Dendritic cell treated with granulocyte-macrophage colony-stimulating factor and Interleukin-4, amounts not matched to agents 40 ng/mL and 50 ng/mL, for 4 days (primary cell): ENCODE measurements around the gene ZFP37.
"Not testable (repeated sequence)": the region's sequence is repeated elsewhere in the genome, so short reads cannot be mapped to it uniquely, and the experiment has no call there.

Experiments used
- H3K27ac Mint-ChIP-seq: one replicate; pipeline ENCODE4 v1.8.0; 2022; ENCODE audit warnings: mild to moderate bottlenecking, mixed read lengths
- H3K27me3 Mint-ChIP-seq: one replicate; pipeline ENCODE4 v1.8.0; 2022; ENCODE audit warnings: mild to moderate bottlenecking, mixed read lengths
- H3K36me3 Mint-ChIP-seq: one replicate; pipeline ENCODE4 v1.8.0; 2022; ENCODE audit warnings: low read depth, mixed read lengths
- H3K4me1 Mint-ChIP-seq: one replicate; pipeline ENCODE4 v1.8.0; 2022; ENCODE audit warnings: low read depth, mixed read lengths
- H3K4me3 Mint-ChIP-seq: one replicate; pipeline ENCODE4 v1.8.0; 2022; ENCODE audit warnings: mild to moderate bottlenecking, moderate library complexity, mixed read lengths
- H3K9me3 Mint-ChIP-seq: one replicate; pipeline ENCODE4 v1.8.0; 2022; ENCODE audit warnings: mixed read lengths
- intact Hi-C: fragments of 100-400 bp; cut with micrococcal nuclease; formaldehyde crosslinking; loops from one replicate; pipeline ENCODE4 v1.15.0; 2022

The ZFP37 gene

GRCh38 chr9:113056191-113057106 lies at the start of gene ZFP37:
TSS of gene ZFP37 (minus strand) at chr9:113056724. CDS start at chr9:113056688, 36 bp downstream.
- H3K36me3 Mint-ChIP-seq: no peaks in the 10 kb centered on the region
- H3K9me3 Mint-ChIP-seq: peaks cover 15% of the 10 kb centered on the region
- peaks cover 14% of the 10 kb centered on the region for H3K27me3 Mint-ChIP-seq
- no peak within 1 kb of the TSS for H3K27ac Mint-ChIP-seq
- no peaks in the 10 kb centered on the region for H3K4me1 Mint-ChIP-seq
- no peak within 1 kb of the TSS for H3K4me3 Mint-ChIP-seq
- intact Hi-C loops: no loop called here

GRCh38 chr9:113105345-113105744 lies 48.8 kb upstream of the ZFP37 start:
- H3K27ac Mint-ChIP-seq, H3K4me3 Mint-ChIP-seq, H3K36me3 Mint-ChIP-seq, intact Hi-C loops, H3K9me3 Mint-ChIP-seq, H3K4me1 Mint-ChIP-seq: not testable (repeated sequence)
- H3K27me3 Mint-ChIP-seq: peaks cover 13% of the 10 kb centered on the region

GRCh38 chr9:113095561-113095960 lies 39.0 kb upstream of the ZFP37 start:
- Mint-ChIP-seq H3K9me3 (peaks cover 45% of the 10 kb centered on the region), H3K36me3 (no peaks in the 10 kb centered on the region), H3K4me3 (no peak overlapping the region), H3K27ac (no peak overlapping the region), H3K4me1 (peaks cover 5% of the 10 kb centered on the region), H3K27me3 (peaks cover 55% of the 10 kb centered on the region)
- intact Hi-C loops: no loop called here

DNA sequence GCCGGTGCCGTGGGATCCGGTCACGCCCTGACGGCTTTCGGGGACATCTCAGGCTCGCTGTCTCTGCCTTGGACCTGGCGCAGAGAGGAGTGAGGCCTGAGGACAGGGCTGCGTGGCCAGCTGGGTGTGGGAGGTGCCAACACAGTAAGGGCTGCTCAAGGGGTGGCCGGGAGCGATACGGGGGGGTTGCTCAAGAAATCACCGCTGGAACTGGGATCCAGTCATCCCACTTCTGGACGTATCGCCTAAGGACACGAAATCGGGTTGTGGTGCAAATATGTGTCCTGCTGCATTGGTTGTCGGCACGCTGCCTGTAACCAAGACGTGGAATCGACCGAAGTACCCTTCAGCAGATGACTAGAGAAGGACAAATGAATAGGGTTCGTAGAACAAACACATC lies 33.4 kb upstream of the ZFP37 start:
- intact Hi-C loops, H3K4me3 Mint-ChIP-seq, H3K36me3 Mint-ChIP-seq, H3K27ac Mint-ChIP-seq, H3K4me1 Mint-ChIP-seq: not testable (repeated sequence)
- Mint-ChIP-seq H3K9me3 (peaks cover 37% of the 10 kb centered on the region), H3K27me3 (peaks cover 46% of the 10 kb centered on the region)

DNA sequence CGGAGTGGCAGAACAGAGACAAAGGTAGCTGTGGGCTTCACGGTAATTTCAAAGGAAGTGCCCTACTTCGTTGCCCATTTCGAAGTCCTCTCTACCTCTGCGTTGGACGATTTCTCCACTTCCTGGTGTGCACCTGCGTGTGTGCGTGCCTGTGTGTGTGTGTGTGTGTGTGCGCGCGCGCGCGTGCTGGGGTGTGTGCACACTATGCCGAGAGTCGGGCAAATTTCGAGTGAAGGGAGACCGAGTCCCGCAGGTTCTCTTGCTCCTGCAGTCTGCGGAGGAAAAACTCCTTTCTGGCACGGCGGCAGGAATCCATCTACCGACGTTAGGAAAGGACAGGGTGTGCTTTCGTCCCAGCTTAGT lies 32.6 kb upstream of the ZFP37 start:
- Mint-ChIP-seq H3K27me3 (peaks cover 45% of the 10 kb centered on the region), H3K9me3 (peaks cover 37% of the 10 kb centered on the region)
- H3K27ac Mint-ChIP-seq, H3K4me3 Mint-ChIP-seq, H3K36me3 Mint-ChIP-seq, intact Hi-C loops, H3K4me1 Mint-ChIP-seq: not testable (repeated sequence)

DNA sequence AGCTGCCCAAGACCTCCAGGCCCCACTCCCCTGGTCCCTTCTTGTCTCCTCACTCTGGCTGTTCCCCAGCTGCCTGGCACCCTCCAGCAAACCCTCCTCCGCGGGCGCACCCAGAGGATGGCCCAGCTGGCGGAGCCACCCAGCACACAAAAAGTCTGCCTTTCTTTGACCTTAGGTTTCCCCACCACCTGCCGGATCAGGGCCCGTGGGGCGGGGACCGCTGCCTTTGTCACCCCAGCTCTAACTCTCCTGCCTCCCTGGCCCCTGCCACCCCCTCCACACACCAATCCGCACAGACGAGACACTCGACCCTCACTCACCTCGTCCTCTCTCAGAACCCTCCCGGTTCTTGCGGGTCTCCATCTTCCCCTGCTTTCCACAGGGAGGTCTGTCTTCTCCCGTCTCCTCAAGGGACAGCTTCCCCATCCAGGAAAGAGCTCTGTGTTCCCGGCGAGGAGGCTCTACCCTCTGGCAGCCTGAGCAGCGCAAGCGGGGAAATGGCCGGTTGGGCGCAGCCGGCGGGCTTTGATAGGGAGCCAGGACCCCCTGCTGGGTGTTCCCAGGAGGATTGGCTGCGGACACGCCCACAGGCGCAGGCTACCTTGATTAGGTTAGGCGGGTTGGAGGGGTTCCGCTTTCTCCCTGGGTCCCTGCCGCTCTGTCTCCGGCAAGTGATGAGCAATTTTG lies 32.1 kb upstream of the ZFP37 start:
- H3K4me3 Mint-ChIP-seq, intact Hi-C loops, H3K27ac Mint-ChIP-seq, H3K36me3 Mint-ChIP-seq, H3K4me1 Mint-ChIP-seq: not testable (repeated sequence)
- H3K27me3 Mint-ChIP-seq: peaks cover 42% of the 10 kb centered on the region
- H3K9me3 Mint-ChIP-seq: peaks cover 34% of the 10 kb centered on the region

- H3K4me1 Mint-ChIP-seq, H3K4me3 Mint-ChIP-seq, H3K27ac Mint-ChIP-seq, intact Hi-C loops, H3K36me3 Mint-ChIP-seq: not testable (repeated sequence)
- Mint-ChIP-seq H3K9me3 (peaks cover 15% of the 10 kb centered on the region), H3K27me3 (peaks cover 14% of the 10 kb centered on the region)
Observed at GRCh38 chr9:113062932-113063310, 6.4 kb upstream of the ZFP37 start.

DNA sequence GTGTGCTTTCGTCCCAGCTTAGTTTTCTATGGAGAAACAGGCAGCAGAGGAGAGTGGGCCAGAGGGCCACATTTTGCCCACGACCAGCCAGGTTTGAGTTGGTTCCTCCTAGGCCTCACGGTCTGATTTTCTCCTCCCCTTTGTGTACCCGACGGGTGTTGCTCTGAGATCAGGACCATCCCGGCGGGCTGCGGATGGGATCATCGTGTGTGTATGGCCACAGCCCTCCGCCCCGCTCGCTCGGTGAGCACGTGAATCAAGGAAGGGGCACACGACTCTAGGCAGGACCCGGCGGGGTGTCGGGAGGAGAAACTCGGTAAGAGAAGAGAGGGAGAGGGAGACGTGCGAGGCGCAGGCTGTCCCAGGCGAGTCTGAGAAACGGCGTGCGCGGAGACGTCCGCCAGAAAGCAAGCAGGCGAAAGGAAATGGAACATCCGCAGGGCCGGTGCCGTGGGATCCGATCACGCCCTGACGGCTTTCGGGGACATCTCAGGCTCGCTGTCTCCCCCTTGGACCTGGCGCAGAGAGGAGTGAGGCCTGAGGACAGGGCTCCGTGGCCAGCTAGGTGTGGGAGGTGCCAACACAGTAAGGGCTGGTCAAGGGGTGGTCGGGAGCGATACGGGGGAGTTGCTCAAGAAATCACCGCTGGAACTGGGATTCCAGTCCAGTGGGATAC lies 5.9 kb upstream of the ZFP37 start:
- intact Hi-C loops, H3K4me3 Mint-ChIP-seq, H3K36me3 Mint-ChIP-seq, H3K27ac Mint-ChIP-seq, H3K4me1 Mint-ChIP-seq: not testable (repeated sequence)
- Mint-ChIP-seq H3K9me3 (peaks cover 15% of the 10 kb centered on the region), H3K27me3 (peaks cover 14% of the 10 kb centered on the region)

DNA sequence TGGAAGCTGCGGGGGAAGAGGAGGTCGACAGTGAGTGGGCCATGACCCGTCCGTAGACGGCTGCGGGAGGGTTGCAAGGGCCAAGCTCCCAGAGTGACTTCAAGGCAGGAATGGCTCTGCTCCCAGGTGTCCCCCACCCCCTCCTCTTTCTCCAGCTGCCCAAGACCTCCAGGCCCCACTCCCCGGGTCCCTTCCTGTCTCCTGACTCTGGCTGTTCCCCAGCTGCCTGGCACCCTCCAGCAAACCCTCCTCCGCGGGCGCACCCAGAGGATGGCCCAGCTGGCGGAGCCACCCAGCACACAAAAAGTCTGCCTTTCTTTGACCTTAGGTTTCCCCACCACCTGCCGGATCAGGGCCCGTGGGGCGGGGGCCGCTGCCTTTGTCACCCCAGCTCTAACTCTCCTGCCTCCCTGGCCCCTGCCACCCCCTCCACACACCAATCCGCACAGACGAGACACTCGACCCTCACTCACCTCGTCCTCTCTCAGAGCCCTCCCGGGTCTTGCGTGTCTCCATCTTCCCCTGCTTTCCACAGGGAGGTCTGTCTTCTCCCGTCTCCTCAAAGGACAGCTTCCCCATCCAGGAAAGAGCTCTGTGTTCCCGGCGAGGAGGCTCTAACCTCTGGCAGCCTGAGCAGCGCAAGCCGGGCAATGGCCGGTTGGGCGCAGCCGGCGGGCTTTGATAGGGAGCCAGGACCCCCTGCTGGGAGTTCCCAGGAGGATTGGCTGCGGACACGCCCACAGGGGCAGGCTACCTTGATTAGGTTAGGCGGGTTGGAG lies 4.7 kb upstream of the ZFP37 start:
- H3K36me3 Mint-ChIP-seq, intact Hi-C loops, H3K4me3 Mint-ChIP-seq, H3K27ac Mint-ChIP-seq, H3K4me1 Mint-ChIP-seq: not testable (repeated sequence)
- Mint-ChIP-seq H3K9me3 (peaks cover 15% of the 10 kb centered on the region), H3K27me3 (peaks cover 14% of the 10 kb centered on the region)

- H3K27ac Mint-ChIP-seq, intact Hi-C loops, H3K4me1 Mint-ChIP-seq, H3K4me3 Mint-ChIP-seq, H3K36me3 Mint-ChIP-seq: not testable (repeated sequence)
- Mint-ChIP-seq H3K27me3 (peaks cover 14% of the 10 kb centered on the region), H3K9me3 (peaks cover 15% of the 10 kb centered on the region)
Observed at GRCh38 chr9:113059581-113060284, 3.2 kb upstream of the ZFP37 start.

- H3K27ac Mint-ChIP-seq: no peak overlapping the region
- no peaks in the 10 kb centered on the region for H3K4me1 Mint-ChIP-seq
- peaks cover 14% of the 10 kb centered on the region for H3K27me3 Mint-ChIP-seq
- no peak overlapping the region for H3K4me3 Mint-ChIP-seq
- intact Hi-C loops: no loop called here
- no peaks in the 10 kb centered on the region for H3K36me3 Mint-ChIP-seq
- H3K9me3 Mint-ChIP-seq: peaks cover 15% of the 10 kb centered on the region
Observed at GRCh38 chr9:113057193-113057592, 669 bp upstream of the ZFP37 start.

- Mint-ChIP-seq H3K36me3 (no peaks in the 10 kb centered on the region), H3K9me3 (peaks cover 87% of the 10 kb centered on the region), H3K27me3 (no peaks in the 10 kb centered on the region), H3K4me1 (no peaks in the 10 kb centered on the region), H3K27ac (no peak overlapping the region), H3K4me3 (no peak overlapping the region)
- intact Hi-C loops: no loop called here
Observed at GRCh38 chr9:113042884-113043657, 13.5 kb downstream of the ZFP37 start.

- Mint-ChIP-seq H3K36me3 (no peaks in the 10 kb centered on the region), H3K4me1 (no peaks in the 10 kb centered on the region), H3K27ac (no peak overlapping the region), H3K4me3 (no peak overlapping the region), H3K27me3 (peaks cover 4% of the 10 kb centered on the region), H3K9me3 (peaks cover 70% of the 10 kb centered on the region)
- intact Hi-C loops: no loop called here
Observed at GRCh38 chr9:113026200-113026599, 30.3 kb downstream of the ZFP37 start.
